ENCODE results near the gene EDN2.

The EDN2 gene

GRCh38 chr1:41490911-41491310, 6.4 kb upstream of the EDN2 start:
- H4K91ac ChIP-seq (ENCODE audit: low read depth, low read length, poor library complexity) = no peak overlapping the region
- no peak for DNase-seq (ENCODE audit: low spot score)
- H3K14ac ChIP-seq (ENCODE audit: low read length) = no peak overlapping the region
- H3K4ac ChIP-seq (ENCODE audit: low read length) = no peak overlapping the region
- H3K9ac ChIP-seq (ENCODE audit: low read depth, low read length, poor library complexity) = no peak overlapping the region
- H4K8ac ChIP-seq (ENCODE audit: low read depth, low read length) = no peak overlapping the region
- no peak overlapping the region for H2BK120ac ChIP-seq (ENCODE audit: low read depth, low read length)
- no peak overlapping the region for H2BK5ac ChIP-seq (ENCODE audit: low read length)
- no CpG with 5 or more reads among the region's 2 CpGs for WGBS, 2 donors (ENCODE audit: extremely low coverage in 2 of 2, insufficient read length in 2 of 2, insufficient replicate concordance in 1 of 2)
- H2BK12ac ChIP-seq (ENCODE audit: low read length) = no peak overlapping the region
- no peaks in the 10 kb centered on the region for H3K79me1 ChIP-seq (ENCODE audit: low read depth, low read length)
- no peaks in the 10 kb centered on the region for H3K36me3 ChIP-seq (replicated peaks in 1 of 2; ENCODE audit: control insufficient read depth in 2 of 2, insufficient read depth in 2 of 2, low read length in 2 of 2)
- H3K4me2 ChIP-seq (ENCODE audit: insufficient read depth, low read length, poor library complexity, severe bottlenecking) = no peak overlapping the region
- H3K18ac ChIP-seq (ENCODE audit: low read length) = peak overlapping the region; percentile 3
- peaks cover 30 to 34% of the 10 kb centered on the region in 2 donors for H3K4me1 ChIP-seq (ENCODE audit: control insufficient read depth in 2 of 2, insufficient read depth in 1 of 2, low read depth in 1 of 2, low read length in 2 of 2)
- H3K27me3 ChIP-seq (ENCODE audit: control insufficient read depth in 3 of 3, insufficient read depth in 3 of 3, low read depth in 1 of 3, low read length in 3 of 3) = no peaks in the 10 kb centered on the region
- no peak overlapping the region for H3K27ac ChIP-seq (replicated peaks; ENCODE audit: low read length)
- peak overlapping the region; percentile 2 for H2AK5ac ChIP-seq (ENCODE audit: low read depth, low read length)
- no peak overlapping the region for H3K4me3 ChIP-seq (ENCODE audit: low read length in 2 of 2)
- H2BK15ac ChIP-seq (ENCODE audit: low read length) = no peak overlapping the region
- H3K9me3 ChIP-seq (replicated peaks in 1 of 2; ENCODE audit: control insufficient read depth in 2 of 2, insufficient read depth in 1 of 2, low read depth in 1 of 2, low read length in 2 of 2) = no peaks in the 10 kb centered on the region
- no peak overlapping the region for H2AFZ ChIP-seq (ENCODE audit: low read length)
- H3K23ac ChIP-seq (ENCODE audit: low read depth, low read length, poor library complexity) = no peak overlapping the region

DNA sequence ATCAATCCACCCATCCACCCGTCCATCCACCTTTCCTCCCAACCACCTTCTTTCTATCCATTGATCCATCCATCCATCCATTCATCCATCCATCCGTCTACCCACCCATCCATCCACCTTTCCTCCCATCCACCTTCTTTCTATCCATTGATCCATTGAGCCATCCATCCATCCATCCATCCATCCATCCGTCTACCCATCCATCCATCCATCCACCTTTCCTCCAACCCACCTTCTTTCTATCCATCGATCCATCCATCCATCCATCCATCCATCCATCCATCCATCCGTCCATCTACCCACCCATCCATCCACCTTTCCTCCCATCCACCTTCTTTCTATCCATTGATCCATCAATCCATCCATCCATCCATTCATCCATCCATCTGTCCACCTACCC, 5.1 kb upstream of the EDN2 start:
- Histone ChIP-seq H3K79me1 (ENCODE audit: low read depth, low read length) (no peaks in the 10 kb centered on the region), H3K14ac (ENCODE audit: low read length) (no peak overlapping the region), H3K27ac (replicated peaks; ENCODE audit: low read length) (no peak overlapping the region), H3K36me3 (replicated peaks in 1 of 2; ENCODE audit: control insufficient read depth in 2 of 2, insufficient read depth in 2 of 2, low read length in 2 of 2) (no peaks in the 10 kb centered on the region), H2AFZ (ENCODE audit: low read length) (no peak overlapping the region), H4K8ac (ENCODE audit: low read depth, low read length) (no peak overlapping the region), H2BK5ac (ENCODE audit: low read length) (no peak overlapping the region), H3K4me2 (ENCODE audit: insufficient read depth, low read length, poor library complexity, severe bottlenecking) (no peak overlapping the region), H3K9me3 (replicated peaks in 1 of 2; ENCODE audit: control insufficient read depth in 2 of 2, insufficient read depth in 1 of 2, low read depth in 1 of 2, low read length in 2 of 2) (no peaks in the 10 kb centered on the region), H3K4ac (ENCODE audit: low read length) (no peak overlapping the region), H3K23ac (ENCODE audit: low read depth, low read length, poor library complexity) (no peak overlapping the region), H3K4me3 (ENCODE audit: low read length in 2 of 2) (no peak overlapping the region), H3K9ac (ENCODE audit: low read depth, low read length, poor library complexity) (no peak overlapping the region), H2BK15ac (ENCODE audit: low read length) (no peak overlapping the region), H3K18ac (ENCODE audit: low read length) (no peak overlapping the region), H3K4me1 (ENCODE audit: control insufficient read depth in 2 of 2, insufficient read depth in 1 of 2, low read depth in 1 of 2, low read length in 2 of 2) (peaks cover 21 to 41% of the 10 kb centered on the region in 2 donors), H4K91ac (ENCODE audit: low read depth, low read length, poor library complexity) (no peak overlapping the region), H2AK5ac (ENCODE audit: low read depth, low read length) (no peak overlapping the region), H3K27me3 (ENCODE audit: control insufficient read depth in 3 of 3, insufficient read depth in 3 of 3, low read depth in 1 of 3, low read length in 3 of 3) (no peaks in the 10 kb centered on the region), H2BK120ac (ENCODE audit: low read depth, low read length) (no peak overlapping the region), H2BK12ac (ENCODE audit: low read length) (no peak overlapping the region)
- DNase-seq (ENCODE audit: low spot score) = no peak
- WGBS, 2 donors (ENCODE audit: extremely low coverage in 2 of 2, insufficient read length in 2 of 2, insufficient replicate concordance in 1 of 2) = 98 to 100% methylated on average over 1 to 5 of the region's 5 CpGs

DNA sequence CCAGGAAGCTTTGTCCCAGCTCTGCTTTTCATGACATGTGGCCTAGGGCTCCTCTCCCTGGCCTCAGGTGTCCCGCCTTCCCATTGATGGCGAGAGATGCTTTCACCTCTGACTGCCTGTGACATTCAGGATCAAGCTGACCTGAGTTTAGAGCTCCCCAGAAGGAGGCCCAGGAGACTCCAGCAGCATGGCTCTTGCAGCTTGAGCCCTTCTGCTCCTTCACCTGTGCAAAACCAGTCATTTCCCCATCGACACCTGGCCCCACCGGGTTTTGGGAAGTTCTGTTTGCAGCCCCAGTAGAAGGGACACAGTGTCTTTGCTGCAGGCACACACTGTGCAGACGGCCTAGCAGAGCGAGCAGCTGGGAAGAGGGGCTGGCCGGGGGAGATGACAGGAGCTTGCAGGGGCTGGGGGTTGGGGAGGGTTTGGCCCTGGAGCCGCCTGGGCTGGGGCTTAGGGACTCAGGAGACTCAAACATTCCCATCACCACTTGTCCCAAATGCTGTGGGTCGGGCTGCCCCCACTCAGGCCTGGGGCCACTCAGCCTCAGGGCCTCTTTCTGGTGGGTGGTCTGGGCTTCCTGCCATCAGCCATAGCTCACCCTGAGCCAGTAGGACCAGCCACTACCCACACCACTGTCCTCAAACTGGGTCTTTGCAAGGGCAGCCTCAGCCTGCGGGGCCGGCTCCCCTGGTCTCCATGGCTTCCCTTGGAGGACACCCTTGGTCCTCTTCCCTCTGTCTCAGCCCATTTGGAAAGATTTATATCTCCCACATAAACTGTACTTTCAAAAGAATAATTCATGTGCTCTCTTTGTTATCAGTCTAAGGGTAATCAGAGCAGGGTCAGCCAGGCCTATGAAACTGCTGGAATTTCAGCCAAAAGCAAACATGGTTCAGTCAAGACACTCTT, 3.8 kb upstream of the EDN2 start:
- H3K4me1 ChIP-seq (ENCODE audit: control insufficient read depth in 2 of 2, insufficient read depth in 1 of 2, low read depth in 1 of 2, low read length in 2 of 2) = peaks cover 21 to 44% of the 10 kb centered on the region in 2 donors
- H3K9ac ChIP-seq (ENCODE audit: low read depth, low read length, poor library complexity) = peak overlapping the region; percentile 1
- peak overlapping the region in 1 of 2 donors; percentile 41 for H3K4me3 ChIP-seq (ENCODE audit: low read length in 2 of 2)
- peak overlapping the region; percentile 68 for H2AFZ ChIP-seq (ENCODE audit: low read length)
- H2BK12ac ChIP-seq (ENCODE audit: low read length) = no peak overlapping the region
- H3K4ac ChIP-seq (ENCODE audit: low read length) = no peak overlapping the region
- H4K91ac ChIP-seq (ENCODE audit: low read depth, low read length, poor library complexity) = no peak overlapping the region
- H2BK120ac ChIP-seq (ENCODE audit: low read depth, low read length) = no peak overlapping the region
- no peaks in the 10 kb centered on the region for H3K27me3 ChIP-seq (ENCODE audit: control insufficient read depth in 3 of 3, insufficient read depth in 3 of 3, low read depth in 1 of 3, low read length in 3 of 3)
- H3K36me3 ChIP-seq (replicated peaks in 1 of 2; ENCODE audit: control insufficient read depth in 2 of 2, insufficient read depth in 2 of 2, low read length in 2 of 2) = no peaks in the 10 kb centered on the region
- H4K8ac ChIP-seq (ENCODE audit: low read depth, low read length) = no peak overlapping the region
- H2BK5ac ChIP-seq (ENCODE audit: low read length) = no peak overlapping the region
- H2AK5ac ChIP-seq (ENCODE audit: low read depth, low read length) = no peak overlapping the region
- DNase-seq (ENCODE audit: low spot score) = no peak
- H2BK15ac ChIP-seq (ENCODE audit: low read length) = no peak overlapping the region
- H3K9me3 ChIP-seq (replicated peaks in 1 of 2; ENCODE audit: control insufficient read depth in 2 of 2, insufficient read depth in 1 of 2, low read depth in 1 of 2, low read length in 2 of 2) = no peaks in the 10 kb centered on the region
- no peak overlapping the region for H3K4me2 ChIP-seq (ENCODE audit: insufficient read depth, low read length, poor library complexity, severe bottlenecking)
- peak overlapping the region; percentile 68 for H3K18ac ChIP-seq (ENCODE audit: low read length)
- no peak overlapping the region for H3K14ac ChIP-seq (ENCODE audit: low read length)
- H3K79me1 ChIP-seq (ENCODE audit: low read depth, low read length) = no peaks in the 10 kb centered on the region
- H3K23ac ChIP-seq (ENCODE audit: low read depth, low read length, poor library complexity) = no peak overlapping the region
- H3K27ac ChIP-seq (replicated peaks; ENCODE audit: low read length) = no peak overlapping the region
- no CpG with 5 or more reads among the region's 11 CpGs for WGBS, 2 donors (ENCODE audit: extremely low coverage in 2 of 2, insufficient read length in 2 of 2, insufficient replicate concordance in 1 of 2)

DNA sequence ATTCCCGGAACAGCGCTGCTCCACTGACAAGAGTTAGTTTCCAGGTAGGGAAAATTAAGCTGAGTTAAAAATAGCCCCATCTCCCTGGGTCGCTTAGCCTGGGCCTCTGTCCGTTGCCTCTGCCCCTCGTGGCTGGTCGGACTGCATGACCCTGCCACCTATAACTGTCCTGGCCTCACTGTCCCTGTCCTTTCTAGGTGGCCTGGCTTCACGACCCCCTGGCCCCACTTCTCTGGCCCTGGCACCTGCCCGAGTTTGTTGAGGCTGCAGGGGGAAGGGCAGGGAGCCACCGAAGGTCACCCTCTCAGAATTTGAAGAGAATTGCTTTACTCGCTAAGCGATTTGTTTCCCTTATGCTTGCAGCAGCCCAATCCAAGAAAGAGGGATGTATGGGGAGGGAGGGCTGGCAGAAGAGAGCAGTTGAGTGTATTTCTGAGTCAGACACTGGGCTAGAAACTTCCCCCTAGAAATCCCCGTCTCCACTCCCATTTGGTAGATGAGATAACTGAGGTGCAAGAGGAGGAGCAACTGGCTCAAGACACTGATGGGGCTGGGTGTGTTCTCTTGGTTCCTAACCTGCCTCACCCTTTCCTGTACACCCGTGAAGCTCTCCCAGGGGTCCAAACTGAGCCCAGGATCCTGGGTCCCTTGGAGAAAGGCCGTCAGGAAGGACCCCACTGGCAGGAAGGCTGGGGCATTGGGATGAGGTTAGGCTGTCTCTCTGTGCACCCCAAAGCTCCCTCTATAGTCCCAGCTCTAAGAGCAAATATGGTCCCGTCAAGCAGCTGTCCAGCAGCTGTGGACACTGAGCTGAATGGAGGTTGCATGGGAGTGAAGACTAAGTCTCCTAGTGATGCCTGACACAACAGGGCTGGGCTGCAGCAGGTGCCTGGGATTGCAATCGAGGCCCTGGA, 2.9 kb upstream of the EDN2 start:
- Histone ChIP-seq H2BK12ac (ENCODE audit: low read length) (no peak overlapping the region), H3K36me3 (replicated peaks in 1 of 2; ENCODE audit: control insufficient read depth in 2 of 2, insufficient read depth in 2 of 2, low read length in 2 of 2) (no peaks in the 10 kb centered on the region), H3K14ac (ENCODE audit: low read length) (no peak overlapping the region), H3K79me1 (ENCODE audit: low read depth, low read length) (no peaks in the 10 kb centered on the region), H2BK15ac (ENCODE audit: low read length) (peak overlapping the region; percentile 33), H3K23ac (ENCODE audit: low read depth, low read length, poor library complexity) (no peak overlapping the region), H3K4me1 (ENCODE audit: control insufficient read depth in 2 of 2, insufficient read depth in 1 of 2, low read depth in 1 of 2, low read length in 2 of 2) (peaks cover 26 to 46% of the 10 kb centered on the region in 2 donors), H3K18ac (ENCODE audit: low read length) (peak overlapping the region; percentile 69), H2BK5ac (ENCODE audit: low read length) (no peak overlapping the region), H3K9ac (ENCODE audit: low read depth, low read length, poor library complexity) (peak overlapping the region; percentile 78), H2AFZ (ENCODE audit: low read length) (peak overlapping the region; percentile 76), H3K27ac (replicated peaks; ENCODE audit: low read length) (peak overlapping the region; percentile 48), H2BK120ac (ENCODE audit: low read depth, low read length) (no peak overlapping the region), H4K8ac (ENCODE audit: low read depth, low read length) (no peak overlapping the region), H3K4me2 (ENCODE audit: insufficient read depth, low read length, poor library complexity, severe bottlenecking) (peak overlapping the region; percentile 53), H4K91ac (ENCODE audit: low read depth, low read length, poor library complexity) (no peak overlapping the region), H2AK5ac (ENCODE audit: low read depth, low read length) (peak overlapping the region; percentile 22), H3K4me3 (ENCODE audit: low read length in 2 of 2) (peak overlapping the region in 1 of 2 donors; percentile 41), H3K27me3 (ENCODE audit: control insufficient read depth in 3 of 3, insufficient read depth in 3 of 3, low read depth in 1 of 3, low read length in 3 of 3) (no peaks in the 10 kb centered on the region), H3K9me3 (replicated peaks in 1 of 2; ENCODE audit: control insufficient read depth in 2 of 2, insufficient read depth in 1 of 2, low read depth in 1 of 2, low read length in 2 of 2) (no peaks in the 10 kb centered on the region), H3K4ac (ENCODE audit: low read length) (no peak overlapping the region)
- WGBS, 2 donors (ENCODE audit: extremely low coverage in 2 of 2, insufficient read length in 2 of 2, insufficient replicate concordance in 1 of 2) = no CpG with 5 or more reads among the region's 16 CpGs
- no peak for DNase-seq (ENCODE audit: low spot score)
